ENCODE results near the gene PTPRE. TPM values are rescaled to one million over a fixed set of nuclear protein-coding genes. Genes with fewer than 3 reads are reported as not detected.

PTPRE gene
- total RNA-seq, 1 donor from 2014 or later = 33.6 TPM

- H3K27me3 Mint-ChIP-seq = no peaks in the 10 kb centered on the region
- H3K4me3 Mint-ChIP-seq = no peak overlapping the region
- no peaks in the 10 kb centered on the region for H3K36me3 Mint-ChIP-seq (ENCODE audit: low read depth)
- no peak for DNase-seq
- no peaks in the 10 kb centered on the region for H3K9me3 Mint-ChIP-seq
- no peak overlapping the region for H3K27ac Mint-ChIP-seq
- intact Hi-C loops (cut with micrococcal nuclease) = no loop called here
- peaks cover 10% of the 10 kb centered on the region for H3K4me1 Mint-ChIP-seq
Measured at GRCh38 chr10:128027822-128028507, 121.1 kb downstream of the PTPRE start.

DNA sequence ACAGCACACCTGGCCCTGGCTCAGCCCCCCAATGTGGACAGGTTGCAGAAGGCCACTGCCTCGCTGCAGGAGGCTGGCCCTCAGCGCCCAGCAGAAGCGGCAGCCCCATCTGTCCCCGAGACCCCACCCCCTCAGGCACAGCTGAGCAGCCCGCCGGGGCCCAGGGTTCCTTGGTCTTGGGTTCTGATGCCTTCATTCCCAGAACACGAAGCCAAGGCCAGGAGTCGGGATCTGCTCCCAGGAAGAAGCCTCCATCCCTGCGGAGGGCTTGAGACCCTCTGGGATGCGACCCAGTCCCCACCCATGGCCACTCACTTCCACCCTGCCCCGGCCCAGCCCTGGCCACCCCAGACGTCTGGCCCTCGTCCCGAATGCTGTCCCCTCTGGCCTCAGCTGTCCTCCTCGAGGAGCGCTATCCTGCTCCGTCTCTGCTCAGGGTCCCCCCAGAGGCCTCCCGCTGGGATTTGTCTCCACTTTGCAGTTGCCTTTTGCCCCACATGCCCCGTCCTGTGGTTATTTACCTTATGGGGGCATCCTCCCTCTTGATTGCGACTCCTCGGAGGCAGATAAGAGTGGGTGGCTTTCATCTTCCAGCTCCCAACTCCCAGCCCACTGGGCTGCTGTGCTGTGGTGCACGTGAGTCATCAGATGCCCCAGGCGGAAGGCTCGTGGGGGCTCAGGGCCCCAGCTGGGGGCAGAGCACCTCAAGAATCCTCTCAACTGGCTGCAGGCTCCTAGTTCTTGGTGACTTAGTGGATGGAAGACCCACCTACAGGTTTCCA, 121.8 kb downstream of the PTPRE start:
- peak overlapping the region; percentile 34 for H3K27ac Mint-ChIP-seq
- no peaks in the 10 kb centered on the region for H3K36me3 Mint-ChIP-seq (ENCODE audit: low read depth)
- H3K27me3 Mint-ChIP-seq = no peaks in the 10 kb centered on the region
- H3K4me1 Mint-ChIP-seq = peaks cover 10% of the 10 kb centered on the region
- DNase-seq = no peak
- H3K4me3 Mint-ChIP-seq = peak overlapping the region; percentile 17
- intact Hi-C loops (cut with micrococcal nuclease) = no loop called here
- no peaks in the 10 kb centered on the region for H3K9me3 Mint-ChIP-seq

GRCh38 chr10:128029290-128029651, 122.4 kb downstream of the PTPRE start:
- intact Hi-C loops (cut with micrococcal nuclease) = no loop called here
- H3K4me1 Mint-ChIP-seq = peaks cover 10% of the 10 kb centered on the region
- DNase-seq = no peak

DNA sequence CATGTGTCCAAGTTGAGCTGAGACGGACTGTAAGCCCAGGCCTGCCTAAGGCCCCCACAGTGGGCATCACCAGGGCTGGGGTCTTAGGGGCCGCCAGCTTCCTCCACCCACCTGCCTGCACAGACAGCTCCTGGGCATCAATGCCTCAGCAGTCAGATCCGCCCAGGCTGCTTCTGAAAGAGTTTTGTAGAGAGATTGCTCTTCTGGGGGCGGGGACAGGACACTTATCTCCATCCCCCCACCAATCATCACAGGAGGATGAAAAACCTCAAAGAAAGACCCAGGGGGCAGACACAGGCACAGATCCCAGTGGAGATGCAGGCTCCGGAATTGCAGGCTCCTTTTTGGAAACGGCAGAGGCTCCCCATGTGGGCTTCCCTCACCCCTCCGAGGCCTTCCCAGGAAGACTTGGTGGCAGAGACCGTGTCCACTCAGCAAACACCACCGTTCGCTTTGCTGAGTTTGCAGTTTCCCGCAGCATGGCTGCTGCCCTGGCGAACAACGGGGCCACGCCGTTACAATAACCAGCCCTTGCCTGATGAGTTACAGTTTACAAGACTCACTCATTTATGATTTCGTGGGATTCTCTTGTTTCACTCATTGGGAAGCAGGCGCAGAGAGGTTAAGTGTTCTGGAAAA, 122.9 kb downstream of the PTPRE start:
- no peaks in the 10 kb centered on the region for H3K9me3 Mint-ChIP-seq
- DNase-seq = no peak
- H3K4me3 Mint-ChIP-seq = no peak overlapping the region
- H3K4me1 Mint-ChIP-seq = peaks cover 10% of the 10 kb centered on the region
- H3K27me3 Mint-ChIP-seq = no peaks in the 10 kb centered on the region
- H3K27ac Mint-ChIP-seq = no peak overlapping the region
- intact Hi-C loops (cut with micrococcal nuclease) = no loop called here
- no peaks in the 10 kb centered on the region for H3K36me3 Mint-ChIP-seq (ENCODE audit: low read depth)

More at GRCh38 chr10:128029290-128029651, 122.4 kb downstream of the PTPRE start:
- Mint-ChIP-seq H3K9me3 (no peaks in the 10 kb centered on the region), H3K27me3 (no peaks in the 10 kb centered on the region), H3K27ac (no peak overlapping the region), H3K36me3 (ENCODE audit: low read depth) (no peaks in the 10 kb centered on the region), H3K4me3 (no peak overlapping the region)

DNA sequence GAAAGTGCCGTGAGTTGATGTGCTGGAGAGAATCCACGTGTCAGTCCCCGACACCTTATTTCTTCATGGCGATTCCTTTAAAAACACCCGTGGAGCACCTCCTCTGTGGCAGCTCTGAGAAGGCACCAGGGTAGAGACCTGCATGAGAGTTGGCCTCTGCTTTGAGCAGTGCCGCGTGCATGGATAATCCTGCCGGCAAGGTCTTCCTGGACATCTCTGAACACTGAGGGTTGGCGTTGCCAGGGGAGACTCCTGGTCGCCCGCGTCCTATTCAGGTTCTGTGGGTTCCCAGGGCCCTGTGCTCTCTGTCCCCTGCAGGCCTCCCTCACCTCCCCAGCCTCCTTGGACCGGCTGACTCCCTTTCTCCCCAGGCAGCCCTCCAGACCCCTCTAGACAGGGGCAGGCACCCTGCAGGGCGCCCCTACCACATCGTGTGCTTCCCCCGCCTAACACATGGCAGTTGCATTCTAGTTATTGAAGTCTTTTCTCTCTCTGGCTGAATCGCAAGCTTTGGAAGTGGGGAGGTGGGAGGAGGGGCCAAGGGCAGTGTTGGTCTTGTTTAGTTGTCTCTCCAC, 123.7 kb downstream of the PTPRE start:
- Mint-ChIP-seq H3K27ac (no peak overlapping the region), H3K4me1 (peaks cover 11% of the 10 kb centered on the region), H3K4me3 (no peak overlapping the region)

GRCh38 chr10:128031216-128031615, 124.3 kb downstream of the PTPRE start:
- Mint-ChIP-seq H3K36me3 (ENCODE audit: low read depth) (no peaks in the 10 kb centered on the region), H3K4me3 (no peak overlapping the region)

More for the DNA sequence above, 123.7 kb downstream of the PTPRE start:
- intact Hi-C loops (cut with micrococcal nuclease) = no loop called here
- Mint-ChIP-seq H3K36me3 (ENCODE audit: low read depth) (no peaks in the 10 kb centered on the region), H3K9me3 (no peaks in the 10 kb centered on the region), H3K27me3 (no peaks in the 10 kb centered on the region)
- DNase-seq = no peak

GRCh38 chr10:128032466-128032865, 125.6 kb downstream of the PTPRE start:
- intact Hi-C loops (cut with micrococcal nuclease) = no loop called here
- no peak overlapping the region for H3K27ac Mint-ChIP-seq
- no peak for DNase-seq
- H3K4me1 Mint-ChIP-seq = peaks cover 15% of the 10 kb centered on the region
- no peak overlapping the region for H3K4me3 Mint-ChIP-seq
- no peaks in the 10 kb centered on the region for H3K36me3 Mint-ChIP-seq (ENCODE audit: low read depth)
- no peaks in the 10 kb centered on the region for H3K27me3 Mint-ChIP-seq
- H3K9me3 Mint-ChIP-seq = no peaks in the 10 kb centered on the region

More at GRCh38 chr10:128031216-128031615, 124.3 kb downstream of the PTPRE start:
- DNase-seq = no peak
- H3K9me3 Mint-ChIP-seq = no peaks in the 10 kb centered on the region
- no peaks in the 10 kb centered on the region for H3K27me3 Mint-ChIP-seq
- H3K4me1 Mint-ChIP-seq = peaks cover 13% of the 10 kb centered on the region
- intact Hi-C loops (cut with micrococcal nuclease) = no loop called here
- no peak overlapping the region for H3K27ac Mint-ChIP-seq

DNA sequence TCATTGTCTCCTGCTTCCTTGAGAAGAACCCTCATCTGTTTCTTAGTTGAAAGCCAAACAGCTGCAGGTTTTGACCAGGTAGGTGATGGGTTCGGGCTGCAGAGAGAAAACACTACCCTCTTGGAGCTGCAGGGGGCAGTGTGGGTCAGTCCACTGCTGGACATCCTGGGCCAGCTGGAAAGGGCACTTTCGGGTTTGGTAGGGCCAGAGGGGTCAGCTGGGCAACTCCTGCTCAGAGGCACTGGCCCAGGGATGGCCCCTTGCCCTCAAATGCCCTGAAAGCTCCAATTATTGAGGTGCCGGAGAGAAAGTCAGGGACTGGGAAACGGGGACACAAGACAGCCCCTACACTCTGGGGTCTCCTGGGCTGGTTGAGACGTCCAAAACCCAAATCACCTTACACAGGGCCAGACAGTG, 128.7 kb downstream of the PTPRE start:
- H3K27ac Mint-ChIP-seq = no peak overlapping the region
- H3K4me1 Mint-ChIP-seq = peaks cover 13% of the 10 kb centered on the region
- intact Hi-C loops (cut with micrococcal nuclease) = loop anchor here (1.0 to 2.0 kb wide), 4 partner anchors 12 to 115 kb away; no protein-coding TSS in a partner anchor
- H3K9me3 Mint-ChIP-seq = no peaks in the 10 kb centered on the region
- H3K36me3 Mint-ChIP-seq (ENCODE audit: low read depth) = no peaks in the 10 kb centered on the region
- H3K27me3 Mint-ChIP-seq = peaks cover 2% of the 10 kb centered on the region
- no peak overlapping the region for H3K4me3 Mint-ChIP-seq
- DNase-seq = peak; percentile 90

DNA sequence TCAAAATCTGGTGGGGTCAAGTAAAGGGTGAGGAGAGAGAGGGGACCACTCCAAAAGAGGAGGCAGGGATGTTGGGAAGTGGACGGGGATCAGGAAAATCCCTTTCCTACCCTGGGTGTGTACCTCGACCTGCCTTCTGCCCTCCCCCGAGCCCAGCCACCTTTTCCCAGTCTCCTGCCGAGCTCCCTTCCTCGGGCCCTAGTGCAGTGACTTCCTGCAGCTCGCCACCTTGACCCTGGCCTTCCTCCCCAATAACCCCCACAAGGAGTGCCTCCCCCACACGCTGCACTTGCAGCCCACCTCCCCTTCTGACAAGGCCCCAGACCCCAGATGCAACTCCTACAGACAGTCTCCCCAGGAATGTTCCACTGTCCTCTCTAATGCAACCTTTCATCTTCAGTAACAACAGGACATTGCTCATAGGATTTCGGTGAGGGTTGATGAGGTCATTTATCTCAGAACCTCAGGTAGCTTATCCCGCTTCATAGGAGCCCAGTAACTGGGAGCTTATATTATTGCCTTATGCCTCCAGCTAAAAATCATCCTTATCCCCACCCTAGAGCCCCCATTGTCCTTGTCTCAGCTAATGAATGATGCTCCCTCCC, 129.2 kb downstream of the PTPRE start:
- H3K4me1 Mint-ChIP-seq = peaks cover 13% of the 10 kb centered on the region
- intact Hi-C loops (cut with micrococcal nuclease) = no loop called here
- no peaks in the 10 kb centered on the region for H3K36me3 Mint-ChIP-seq (ENCODE audit: low read depth)
- H3K9me3 Mint-ChIP-seq = no peaks in the 10 kb centered on the region
- no peak for DNase-seq
- H3K4me3 Mint-ChIP-seq = no peak overlapping the region
- no peak overlapping the region for H3K27ac Mint-ChIP-seq
- H3K27me3 Mint-ChIP-seq = peaks cover 2% of the 10 kb centered on the region

DNA sequence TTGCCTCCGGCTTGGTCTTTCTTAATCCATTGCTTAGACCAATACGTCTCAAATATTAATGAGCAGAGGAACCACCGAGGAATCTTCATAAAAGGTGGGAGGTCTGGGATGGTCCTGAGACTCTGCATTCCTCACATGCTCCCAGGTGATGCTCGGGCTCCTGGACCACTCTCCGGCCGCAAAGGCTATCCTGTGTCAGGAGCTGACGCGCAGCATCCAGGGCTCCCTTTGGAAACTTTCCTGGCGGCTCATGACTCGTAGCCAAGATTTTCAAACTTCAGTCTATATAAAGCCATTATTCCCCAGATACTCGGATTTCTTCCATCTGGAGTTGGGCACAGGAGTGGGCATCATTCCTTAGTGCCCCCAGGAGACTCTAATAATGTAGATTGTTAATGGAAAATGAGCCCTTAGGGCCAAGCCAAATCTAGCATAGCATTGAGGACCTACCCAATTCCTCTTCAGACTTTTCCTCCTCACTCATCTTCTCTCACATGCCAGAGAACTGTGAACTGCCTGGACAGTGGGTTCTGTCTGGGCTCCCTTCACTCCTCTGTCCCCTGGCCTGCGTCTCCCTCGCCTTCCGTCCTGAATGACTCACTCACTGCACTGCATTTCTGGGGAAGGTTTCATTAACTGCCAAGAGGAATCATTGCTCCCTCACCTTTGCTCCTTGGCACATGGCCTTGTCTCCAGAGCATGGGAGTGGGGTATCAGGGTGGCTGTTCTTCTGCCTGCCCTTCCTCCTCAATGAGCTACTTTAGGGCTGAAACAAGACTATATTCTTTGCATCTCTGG, 130.0 kb downstream of the PTPRE start:
- no peaks in the 10 kb centered on the region for H3K36me3 Mint-ChIP-seq (ENCODE audit: low read depth)
- no peak for DNase-seq
- peaks cover 2% of the 10 kb centered on the region for H3K27me3 Mint-ChIP-seq
- H3K4me3 Mint-ChIP-seq = no peak overlapping the region
- H3K4me1 Mint-ChIP-seq = peaks cover 13% of the 10 kb centered on the region
- no peaks in the 10 kb centered on the region for H3K9me3 Mint-ChIP-seq
- H3K27ac Mint-ChIP-seq = no peak overlapping the region
- intact Hi-C loops (cut with micrococcal nuclease) = no loop called here

DNA sequence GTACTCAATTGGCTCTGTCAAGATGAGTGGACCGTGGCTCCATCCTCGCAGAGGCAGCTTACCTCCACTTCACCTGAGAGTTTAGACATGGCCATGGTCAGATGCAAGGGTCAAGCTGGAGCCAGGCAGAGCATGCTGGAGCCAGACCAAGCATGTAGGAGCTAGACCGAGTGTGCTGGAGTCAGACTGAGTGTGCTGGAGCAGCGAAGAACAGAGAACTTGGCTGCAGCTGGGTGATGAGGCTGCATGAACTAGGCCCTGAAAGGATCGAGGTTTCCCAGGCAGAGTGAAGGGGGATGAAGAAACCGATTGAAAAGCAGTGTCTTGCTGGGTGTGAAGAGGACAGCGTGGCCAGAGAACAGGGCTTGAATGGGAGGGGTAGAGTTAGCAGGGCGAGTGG, 133.2 kb downstream of the PTPRE start:
- DNase-seq = no peak
- Mint-ChIP-seq H3K4me1 (peaks cover 13% of the 10 kb centered on the region), H3K9me3 (no peaks in the 10 kb centered on the region), H3K27ac (peak overlapping the region; percentile 45), H3K4me3 (no peak overlapping the region), H3K36me3 (ENCODE audit: low read depth) (no peaks in the 10 kb centered on the region), H3K27me3 (peaks cover 2% of the 10 kb centered on the region)
- intact Hi-C loops (cut with micrococcal nuclease) = no loop called here

DNA sequence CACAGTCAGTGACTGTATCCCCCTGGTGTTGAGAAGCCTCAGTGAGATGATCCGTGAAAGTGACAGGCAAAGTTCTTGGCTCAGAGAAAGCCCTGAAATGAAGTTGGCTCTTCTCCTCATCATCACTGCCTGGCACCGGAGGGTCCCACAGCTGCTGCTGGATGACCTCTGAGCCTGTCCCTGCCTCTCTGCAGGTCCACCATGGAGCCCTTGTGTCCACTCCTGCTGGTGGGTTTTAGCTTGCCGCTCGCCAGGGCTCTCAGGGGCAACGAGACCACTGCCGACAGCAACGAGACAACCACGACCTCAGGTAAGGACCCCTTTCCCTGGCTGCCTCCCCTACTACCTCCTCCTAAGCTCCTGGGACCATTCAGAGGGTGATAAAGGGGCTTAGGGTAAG, 133.8 kb downstream of the PTPRE start:
- no peak for DNase-seq
- peaks cover 2% of the 10 kb centered on the region for H3K27me3 Mint-ChIP-seq
- no peaks in the 10 kb centered on the region for H3K36me3 Mint-ChIP-seq (ENCODE audit: low read depth)
- no peaks in the 10 kb centered on the region for H3K9me3 Mint-ChIP-seq
- H3K4me3 Mint-ChIP-seq = no peak overlapping the region
- peaks cover 11% of the 10 kb centered on the region for H3K4me1 Mint-ChIP-seq
- H3K27ac Mint-ChIP-seq = no peak overlapping the region
- intact Hi-C loops (cut with micrococcal nuclease) = no loop called here

DNA sequence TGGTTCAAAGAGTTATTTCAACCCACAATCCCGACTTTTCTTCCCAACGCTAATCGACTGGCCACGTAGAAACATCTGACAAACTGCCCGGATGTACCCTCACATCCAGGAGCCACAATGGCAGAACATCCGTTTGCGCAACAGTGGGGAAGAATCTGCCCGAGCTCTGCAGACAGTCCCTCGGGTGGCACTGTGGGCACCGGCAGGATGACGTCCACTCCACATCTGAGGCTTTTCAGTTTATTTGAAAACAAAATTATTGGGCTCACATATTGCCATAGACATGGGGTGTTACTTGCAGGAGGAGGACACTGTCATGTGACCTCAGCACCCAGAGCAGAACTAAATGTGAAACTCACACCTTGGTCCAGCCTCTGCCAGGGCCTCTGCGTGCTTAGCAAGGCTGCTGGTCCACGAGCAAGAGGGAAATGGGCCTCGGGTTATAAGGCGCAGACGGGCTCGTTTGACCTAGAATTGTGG, 135.3 kb downstream of the PTPRE start:
- Mint-ChIP-seq H3K36me3 (ENCODE audit: low read depth) (no peaks in the 10 kb centered on the region), H3K9me3 (no peaks in the 10 kb centered on the region)

More for the DNA sequence above, 135.3 kb downstream of the PTPRE start:
- peaks cover 2% of the 10 kb centered on the region for H3K27me3 Mint-ChIP-seq
- H3K4me3 Mint-ChIP-seq = no peak overlapping the region
- intact Hi-C loops (cut with micrococcal nuclease) = no loop called here
- DNase-seq = no peak
- no peak overlapping the region for H3K27ac Mint-ChIP-seq
- peaks cover 12% of the 10 kb centered on the region for H3K4me1 Mint-ChIP-seq

Measured in activated CD4-positive, alpha-beta T cell treated with anti-CD3 and anti-CD28 coated beads, Interleukin-2, amount 10 ng/mL, durations not matched to agents 24 days and 14 days (primary cell).